ENCODE data around the gene ARHGAP24. TPM values are rescaled to one million over a fixed set of nuclear protein-coding genes. Genes with fewer than 3 reads are reported as not detected.

Gene ARHGAP24
- total and polyA plus RNA-seq, 8 donors, result 22.0 to 35.0 (median 25.8) TPM

DNA sequence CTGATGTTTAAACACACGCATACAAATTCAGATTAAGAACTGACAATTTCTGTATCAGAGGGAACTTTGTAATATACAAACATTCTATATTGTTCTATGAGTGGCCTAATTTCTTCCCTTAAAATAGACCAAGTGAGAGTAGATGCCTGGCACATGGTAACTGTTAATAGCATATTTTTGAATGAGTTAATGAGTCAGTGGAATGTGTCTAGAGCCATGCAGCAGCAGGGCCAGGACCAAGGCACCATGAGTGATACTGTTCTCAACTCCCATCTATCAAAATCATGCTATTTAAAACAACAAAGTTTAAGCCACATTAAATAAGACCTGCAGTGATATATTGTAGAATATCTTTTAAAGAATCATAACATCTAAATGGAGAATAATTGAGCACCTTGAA lies 98.3 kb downstream of the ARHGAP24 start:
- intact Hi-C loops (cut with DNase I), result no loop called here
- ATAC-seq, result no peak
- Histone ChIP-seq H3K27ac (no peak overlapping the region), H3K27me3 (no peaks in the 10 kb centered on the region), H3K9me3 (no peaks in the 10 kb centered on the region), H3K36me3 (peaks cover 0 to 12% of the 10 kb centered on the region in 2 donors), H3K4me3 (no peak overlapping the region), H3K4me1 (no peaks in the 10 kb centered on the region)
- TF ChIP-seq CTCF (IDR thresholded peaks at IDR 0.05), result no peak
- no peak for DNase-seq

DNA sequence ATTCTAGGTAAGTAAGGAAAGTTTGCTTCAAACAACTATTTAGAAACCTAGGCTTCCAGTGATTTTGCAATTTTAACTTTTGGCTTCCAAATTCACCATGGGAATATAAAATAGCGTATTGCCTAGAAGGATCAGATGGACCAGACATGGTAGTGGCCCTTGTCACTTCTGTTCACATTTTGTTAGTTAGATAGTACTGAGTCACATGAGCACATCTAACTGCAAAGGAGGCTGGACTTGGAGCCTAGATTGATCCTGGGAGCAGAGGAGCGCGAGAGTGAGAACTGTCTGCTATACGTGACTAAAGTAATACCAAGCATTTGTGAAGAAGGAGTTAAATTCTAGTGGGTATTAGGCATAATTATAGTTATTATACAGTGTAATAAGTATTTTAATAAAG lies 102.4 kb downstream of the ARHGAP24 start:
- no peaks in the 10 kb centered on the region for H3K36me3 ChIP-seq
- no peak for TF ChIP-seq CTCF (IDR thresholded peaks at IDR 0.05)
- H3K4me3 ChIP-seq, result no peak overlapping the region
- ATAC-seq (no peak), DNase-seq (no peak)
- no peaks in the 10 kb centered on the region for H3K4me1 ChIP-seq
- no peaks in the 10 kb centered on the region for H3K27me3 ChIP-seq
- intact Hi-C loops (cut with DNase I), result no loop called here
- H3K9me3 ChIP-seq, result no peaks in the 10 kb centered on the region
- no peak overlapping the region for H3K27ac ChIP-seq

GRCh38 chr4:85579942-85580341 lies 105.0 kb downstream of the ARHGAP24 start:
- Histone ChIP-seq H3K27ac (no peak overlapping the region), H3K9me3 (no peaks in the 10 kb centered on the region), H3K4me3 (no peak overlapping the region), H3K27me3 (no peaks in the 10 kb centered on the region), H3K4me1 (no peaks in the 10 kb centered on the region), H3K36me3 (no peaks in the 10 kb centered on the region)
- TF ChIP-seq CTCF (IDR thresholded peaks at IDR 0.05), result no peak
- ATAC-seq, result no peak
- intact Hi-C loops (cut with DNase I), result no loop called here
- DNase-seq, result no peak

- no peaks in the 10 kb centered on the region for H3K4me1 ChIP-seq
- DNase-seq, result no peak
- H3K27ac ChIP-seq, result no peak overlapping the region
- intact Hi-C loops (cut with DNase I), result no loop called here
- TF ChIP-seq CTCF (IDR thresholded peaks at IDR 0.05), result no peak
- no peak overlapping the region for H3K4me3 ChIP-seq
- H3K36me3 ChIP-seq, result no peaks in the 10 kb centered on the region
- no peaks in the 10 kb centered on the region for H3K9me3 ChIP-seq
- no peaks in the 10 kb centered on the region for H3K27me3 ChIP-seq
- ATAC-seq, result no peak
Measured at GRCh38 chr4:85580489-85580888, 105.5 kb downstream of the ARHGAP24 start.

DNA sequence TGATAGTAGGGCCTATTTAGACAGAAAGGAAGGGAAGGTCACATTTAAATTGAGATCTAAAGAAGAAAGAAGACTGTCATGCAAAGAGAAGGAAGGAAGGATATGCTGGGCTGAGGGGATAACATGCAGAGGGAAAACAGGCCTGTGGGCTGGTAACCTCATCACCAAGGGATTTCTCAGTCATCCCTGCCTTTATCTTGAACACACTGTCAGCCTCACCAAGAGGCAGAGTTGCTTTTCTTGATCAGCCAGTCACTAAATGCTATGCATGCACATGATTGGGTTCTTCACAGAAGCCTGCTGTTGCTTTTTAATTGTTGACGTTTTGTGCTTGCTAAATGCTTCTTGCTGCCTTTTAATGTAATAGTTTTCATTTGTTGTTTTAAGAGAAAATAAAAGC lies 113.0 kb downstream of the ARHGAP24 start:
- Histone ChIP-seq H3K4me3 (no peak overlapping the region), H3K36me3 (no peaks in the 10 kb centered on the region), H3K4me1 (no peaks in the 10 kb centered on the region), H3K27me3 (no peaks in the 10 kb centered on the region), H3K27ac (no peak overlapping the region), H3K9me3 (no peaks in the 10 kb centered on the region)
- TF ChIP-seq CTCF (IDR thresholded peaks at IDR 0.05), result no peak
- no peak for ATAC-seq
- intact Hi-C loops (cut with DNase I), result no loop called here
- no peak for DNase-seq
